ENCODE results near the gene IDH2.
"Not testable (repeated sequence)": the region's sequence is repeated elsewhere in the genome, so short reads cannot be mapped to it uniquely, and the experiment has no call there.

Gene IDH2

GRCh38 chr15:90076716-90077115, 25.6 kb downstream of the IDH2 start:
- H3K4me3 ChIP-seq (replicated peaks; ENCODE audit: low read depth, low read length): no peak overlapping the region
- TF ChIP-seq CTCF (IDR thresholded peaks at IDR 0.05; ENCODE audit: low read length, missing control alignments): no peak
- DNase-seq (ENCODE audit: low read depth): no peak

GRCh38 chr15:90075420-90076289, 26.6 kb downstream of the IDH2 start:
- DNase-seq (ENCODE audit: low read depth): no peak
- H3K4me3 ChIP-seq (replicated peaks; ENCODE audit: low read depth, low read length): no peak overlapping the region
- no peak for TF ChIP-seq CTCF (IDR thresholded peaks at IDR 0.05; ENCODE audit: low read length, missing control alignments)

- H3K4me3 ChIP-seq (replicated peaks; ENCODE audit: low read depth, low read length): no peak overlapping the region
- no peak for DNase-seq (ENCODE audit: low read depth)
- no peak for TF ChIP-seq CTCF (IDR thresholded peaks at IDR 0.05; ENCODE audit: low read length, missing control alignments)
Measured at GRCh38 chr15:90074916-90075315, 27.4 kb downstream of the IDH2 start.

GRCh38 chr15:90074023-90074422, 28.2 kb downstream of the IDH2 start:
- no peak overlapping the region for H3K4me3 ChIP-seq (replicated peaks; ENCODE audit: low read depth, low read length)
- no peak for DNase-seq (ENCODE audit: low read depth)
- no peak for TF ChIP-seq CTCF (IDR thresholded peaks at IDR 0.05; ENCODE audit: low read length, missing control alignments)

GRCh38 chr15:90072978-90073640, 29.2 kb downstream of the IDH2 start:
- TF ChIP-seq CTCF (IDR thresholded peaks at IDR 0.05; ENCODE audit: low read length, missing control alignments): no peak
- no peak for DNase-seq (ENCODE audit: low read depth)
- H3K4me3 ChIP-seq (replicated peaks; ENCODE audit: low read depth, low read length): no peak overlapping the region

- DNase-seq (ENCODE audit: low read depth): peak; percentile 90
- peak; percentile 88 for TF ChIP-seq CTCF (IDR thresholded peaks at IDR 0.05; ENCODE audit: low read length, missing control alignments)
- H3K4me3 ChIP-seq (replicated peaks; ENCODE audit: low read depth, low read length): no peak overlapping the region
Measured at GRCh38 chr15:90071220-90071807, 31.0 kb downstream of the IDH2 start.

- DNase-seq (ENCODE audit: low read depth); H3K4me3 ChIP-seq (replicated peaks; ENCODE audit: low read depth, low read length): not testable (repeated sequence)
Measured at GRCh38 chr15:90070623-90071022, 31.6 kb downstream of the IDH2 start.
